ENCODE results near the gene CCDC141. TPM values are rescaled to one million over a fixed set of nuclear protein-coding genes. Genes with fewer than 3 reads are reported as not detected.
A peak's percentile ranks its signal among the peaks of the same experiment; 100 is the strongest.
"Not testable (repeated sequence)": the region's sequence is repeated elsewhere in the genome, so short reads cannot be mapped to it uniquely, and the experiment has no call there.

The CCDC141 gene
- 1.5 TPM for polyA plus RNA-seq (2012; ENCODE audit: low read depth, missing spikeins)

GRCh38 chr2:179049546-179050311, at the start of gene CCDC141:
Gene CCDC141 (minus strand): TSS chr2:179050137. CDS start chr2:179049941, 196 bp downstream.
- no peak for DNase-seq (ENCODE audit: insufficient read length, low spot score)
- no peak; the same call in 1 of the 2 replicates for TF ChIP-seq POLR2A (IDR thresholded peaks at IDR 0.05; ENCODE audit: low read depth, low read length)
- peak; percentile 17; the same call in 1 of the 2 replicates for TF ChIP-seq TAF1 (IDR thresholded peaks at IDR 0.05; ENCODE audit: low read depth, low read length)
- TF ChIP-seq POLR2AphosphoS5 (IDR thresholded peaks at IDR 0.05; ENCODE audit: low read depth, low read length): no peak
- TF ChIP-seq POU2F2 (IDR thresholded peaks at IDR 0.05; ENCODE audit: low read depth, low read length): no peak
- TF ChIP-seq PAX5 (IDR thresholded peaks at IDR 0.05; ENCODE audit: insufficient read depth, low read length, severe bottlenecking): no peak
- no peak for TF ChIP-seq SPI1 (IDR thresholded peaks at IDR 0.05; ENCODE audit: low read depth, low read length)
- FAIRE-seq: peak; percentile 93

GRCh38 chr2:179098080-179098689, 48.2 kb upstream of the CCDC141 start:
- no peak for FAIRE-seq
- no peak for DNase-seq (ENCODE audit: insufficient read length, low spot score)
- TF ChIP-seq POU2F2 (IDR thresholded peaks at IDR 0.05; ENCODE audit: low read depth, low read length) (no peak), SPI1 (IDR thresholded peaks at IDR 0.05; ENCODE audit: low read depth, low read length) (no peak), POLR2AphosphoS5 (IDR thresholded peaks at IDR 0.05; ENCODE audit: low read depth, low read length) (no peak), TAF1 (IDR thresholded peaks at IDR 0.05; ENCODE audit: low read depth, low read length) (no peak), PAX5 (IDR thresholded peaks at IDR 0.05; ENCODE audit: insufficient read depth, low read length, severe bottlenecking) (no peak), POLR2A (IDR thresholded peaks at IDR 0.05; ENCODE audit: low read depth, low read length) (no peak)

GRCh38 chr2:179097131-179097530, 47.2 kb upstream of the CCDC141 start:
- FAIRE-seq (no peak), DNase-seq (ENCODE audit: insufficient read length, low spot score) (no peak)
- no peak for TF ChIP-seq POU2F2 (IDR thresholded peaks at IDR 0.05; ENCODE audit: low read depth, low read length)
- no peak for TF ChIP-seq TAF1 (IDR thresholded peaks at IDR 0.05; ENCODE audit: low read depth, low read length)
- TF ChIP-seq PAX5 (IDR thresholded peaks at IDR 0.05; ENCODE audit: insufficient read depth, low read length, severe bottlenecking): no peak
- no peak for TF ChIP-seq POLR2A (IDR thresholded peaks at IDR 0.05; ENCODE audit: low read depth, low read length)
- no peak for TF ChIP-seq POLR2AphosphoS5 (IDR thresholded peaks at IDR 0.05; ENCODE audit: low read depth, low read length)
- no peak for TF ChIP-seq SPI1 (IDR thresholded peaks at IDR 0.05; ENCODE audit: low read depth, low read length)

GRCh38 chr2:179096090-179096489, 46.2 kb upstream of the CCDC141 start:
- DNase-seq (ENCODE audit: insufficient read length, low spot score) (no peak), FAIRE-seq (peak; percentile 97)
- TF ChIP-seq SPI1 (IDR thresholded peaks at IDR 0.05; ENCODE audit: low read depth, low read length) (peak; percentile 18; the same call in 1 of the 2 replicates), PAX5 (IDR thresholded peaks at IDR 0.05; ENCODE audit: insufficient read depth, low read length, severe bottlenecking) (no peak), POU2F2 (IDR thresholded peaks at IDR 0.05; ENCODE audit: low read depth, low read length) (peak; percentile 96)

- FAIRE-seq; DNase-seq (ENCODE audit: insufficient read length, low spot score): not testable (repeated sequence)
Observed at GRCh38 chr2:179092912-179093311, 43.0 kb upstream of the CCDC141 start.

GRCh38 chr2:179082697-179083096, 32.8 kb upstream of the CCDC141 start:
- TF ChIP-seq POU2F2 (IDR thresholded peaks at IDR 0.05; ENCODE audit: low read depth, low read length) (no peak), PAX5 (IDR thresholded peaks at IDR 0.05; ENCODE audit: insufficient read depth, low read length, severe bottlenecking) (no peak), TAF1 (IDR thresholded peaks at IDR 0.05; ENCODE audit: low read depth, low read length) (no peak), POLR2A (IDR thresholded peaks at IDR 0.05; ENCODE audit: low read depth, low read length) (no peak), POLR2AphosphoS5 (IDR thresholded peaks at IDR 0.05; ENCODE audit: low read depth, low read length) (no peak), SPI1 (IDR thresholded peaks at IDR 0.05; ENCODE audit: low read depth, low read length) (no peak)
- no peak for DNase-seq (ENCODE audit: insufficient read length, low spot score)
- FAIRE-seq: no peak

GRCh38 chr2:179081954-179082353, 32.0 kb upstream of the CCDC141 start:
- FAIRE-seq (no peak), DNase-seq (ENCODE audit: insufficient read length, low spot score) (no peak)
- TF ChIP-seq TAF1 (IDR thresholded peaks at IDR 0.05; ENCODE audit: low read depth, low read length) (no peak), POU2F2 (IDR thresholded peaks at IDR 0.05; ENCODE audit: low read depth, low read length) (no peak), PAX5 (IDR thresholded peaks at IDR 0.05; ENCODE audit: insufficient read depth, low read length, severe bottlenecking) (no peak), POLR2AphosphoS5 (IDR thresholded peaks at IDR 0.05; ENCODE audit: low read depth, low read length) (no peak), SPI1 (IDR thresholded peaks at IDR 0.05; ENCODE audit: low read depth, low read length) (no peak), POLR2A (IDR thresholded peaks at IDR 0.05; ENCODE audit: low read depth, low read length) (no peak)

- DNase-seq (ENCODE audit: insufficient read length, low spot score) (no peak), FAIRE-seq (no peak)
- TF ChIP-seq TAF1 (IDR thresholded peaks at IDR 0.05; ENCODE audit: low read depth, low read length): no peak
- TF ChIP-seq SPI1 (IDR thresholded peaks at IDR 0.05; ENCODE audit: low read depth, low read length): no peak
- no peak for TF ChIP-seq PAX5 (IDR thresholded peaks at IDR 0.05; ENCODE audit: insufficient read depth, low read length, severe bottlenecking)
Observed at GRCh38 chr2:179072527-179072926, 22.6 kb upstream of the CCDC141 start.

- TF ChIP-seq POLR2A (IDR thresholded peaks at IDR 0.05; ENCODE audit: low read depth, low read length) (no peak), POLR2AphosphoS5 (IDR thresholded peaks at IDR 0.05; ENCODE audit: low read depth, low read length) (no peak), SPI1 (IDR thresholded peaks at IDR 0.05; ENCODE audit: low read depth, low read length) (no peak), TAF1 (IDR thresholded peaks at IDR 0.05; ENCODE audit: low read depth, low read length) (no peak), POU2F2 (IDR thresholded peaks at IDR 0.05; ENCODE audit: low read depth, low read length) (no peak), PAX5 (IDR thresholded peaks at IDR 0.05; ENCODE audit: insufficient read depth, low read length, severe bottlenecking) (no peak)
- no peak for FAIRE-seq
- no peak for DNase-seq (ENCODE audit: insufficient read length, low spot score)
Observed at GRCh38 chr2:179071810-179072355, 21.9 kb upstream of the CCDC141 start.

Measured in GM12891 (cell line).